GM19324 (cell line): ENCODE results near the gene ZBTB12.

Experiments used
- ATAC-seq: cut with Tn5 transposase; IDR thresholded peaks from one replicate; pipeline ENCODE4 v1.9.1; 2021; ENCODE audit warnings: mild to moderate bottlenecking, moderate library complexity; ENCODE audit not compliant: unreplicated experiment, low FRiP score

Gene ZBTB12

DNA sequence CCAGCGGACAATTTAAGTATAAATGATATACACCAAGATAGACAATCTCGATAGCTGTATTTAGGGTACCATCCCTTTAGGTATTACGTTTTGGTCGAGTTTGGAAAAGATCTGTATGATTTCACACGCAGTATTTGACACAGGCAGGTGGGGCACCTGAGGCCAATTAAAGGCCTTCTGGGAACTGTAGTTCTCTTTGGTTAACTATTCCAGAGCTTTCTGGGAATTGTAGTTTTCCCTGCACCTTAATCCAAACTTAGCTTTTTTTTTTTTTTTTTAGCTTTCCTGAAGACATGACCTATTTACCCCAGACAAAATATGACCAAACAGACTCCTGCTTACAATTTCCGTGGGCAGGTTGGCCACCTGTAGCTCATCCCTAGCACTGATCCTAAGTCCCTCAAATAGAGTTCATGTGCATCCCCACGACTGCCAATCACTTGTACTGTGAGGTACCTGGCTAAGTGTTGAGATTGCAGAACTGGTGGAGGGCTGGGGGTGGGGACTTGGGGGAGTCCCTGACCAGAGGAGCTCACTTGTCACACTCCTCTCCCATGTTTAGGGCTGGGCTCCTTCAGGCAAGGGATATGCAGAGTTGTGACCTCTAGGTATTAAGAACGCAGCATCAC is 3.4 kb downstream of the ZBTB12 start:
- no peak for ATAC-seq

DNA sequence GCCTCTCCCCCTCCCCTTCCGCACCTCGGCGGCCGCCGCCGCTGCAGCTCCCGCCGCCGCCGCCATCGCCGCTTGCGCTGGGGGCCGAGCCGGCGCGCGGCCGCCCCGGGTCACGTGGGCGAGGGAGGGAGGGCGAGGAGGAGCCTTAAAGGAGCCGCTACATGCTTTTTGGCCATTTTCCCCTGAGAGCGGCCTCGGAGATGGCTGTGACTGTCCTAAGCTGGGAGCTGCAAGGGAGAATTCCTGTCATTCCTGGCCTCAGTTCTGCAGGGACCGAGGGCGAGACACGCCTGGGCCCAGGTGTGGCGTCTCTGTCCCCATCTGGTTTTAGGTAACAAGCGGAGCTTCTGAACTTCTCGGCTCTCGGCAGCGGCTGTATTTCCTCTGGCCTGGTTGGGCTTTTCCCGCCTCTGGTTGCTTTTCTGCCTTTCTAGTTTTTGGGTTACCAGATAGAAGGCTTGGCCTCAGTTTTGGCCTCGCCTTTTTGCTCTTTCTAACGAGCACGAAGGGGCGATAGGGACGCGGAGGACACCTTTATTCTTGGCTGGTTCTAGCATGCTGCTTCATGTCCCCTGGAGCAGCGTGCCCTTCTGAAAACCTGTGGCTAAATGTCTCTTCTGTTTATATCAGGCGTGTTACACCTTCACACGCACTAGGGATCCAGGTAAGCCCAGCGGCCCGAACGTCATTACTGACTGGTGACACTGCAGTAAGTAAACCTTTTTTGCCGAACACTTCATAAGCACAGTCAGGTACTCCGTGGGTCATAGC is 4.1 kb downstream of the ZBTB12 start, which contains the start of gene EHMT2:
Gene EHMT2, minus strand, starts transcription at position 87 of the 771 bp plus-strand sequence. Its CDS starts 21 bp downstream, at position 66.
- peak; percentile 47 for ATAC-seq

DNA sequence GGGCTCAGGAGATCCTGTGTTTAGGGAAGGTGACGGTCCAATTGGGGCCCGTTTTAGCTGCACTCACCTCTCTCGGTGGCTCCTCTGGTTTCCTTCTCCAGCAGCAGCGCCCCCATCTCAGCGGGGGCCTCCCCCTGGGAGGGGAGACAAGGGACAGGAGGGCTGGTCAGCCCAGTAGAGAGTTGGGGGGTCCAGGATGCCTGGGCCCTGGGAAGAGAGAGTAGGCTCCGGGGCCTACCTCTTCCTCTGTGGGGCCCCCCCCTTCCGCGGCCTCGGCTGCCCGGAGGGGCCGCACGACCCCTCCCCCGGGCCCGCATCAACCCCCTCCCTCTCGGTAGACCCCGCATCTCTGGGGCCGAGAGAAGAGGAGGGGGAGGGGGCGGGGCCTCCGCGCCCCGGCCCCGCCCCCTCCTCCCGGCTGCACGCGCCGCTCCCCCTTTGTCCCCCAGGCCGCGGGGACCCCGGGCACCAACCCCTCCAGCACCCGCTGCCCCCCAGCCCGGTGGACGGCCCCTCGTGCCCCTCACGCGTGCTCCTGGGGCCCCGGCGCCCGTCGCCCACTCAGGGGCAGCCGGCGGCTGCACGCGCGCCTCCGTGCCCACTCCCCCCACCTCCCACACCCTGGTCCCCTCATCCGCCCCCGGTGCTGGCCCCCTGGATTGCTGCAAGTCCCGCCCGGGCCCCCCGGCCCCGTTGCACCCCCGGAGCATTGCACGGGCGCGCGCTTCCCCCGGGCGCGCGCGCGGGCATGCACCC is 4.9 kb downstream of the ZBTB12 start:
- ATAC-seq: no peak

DNA sequence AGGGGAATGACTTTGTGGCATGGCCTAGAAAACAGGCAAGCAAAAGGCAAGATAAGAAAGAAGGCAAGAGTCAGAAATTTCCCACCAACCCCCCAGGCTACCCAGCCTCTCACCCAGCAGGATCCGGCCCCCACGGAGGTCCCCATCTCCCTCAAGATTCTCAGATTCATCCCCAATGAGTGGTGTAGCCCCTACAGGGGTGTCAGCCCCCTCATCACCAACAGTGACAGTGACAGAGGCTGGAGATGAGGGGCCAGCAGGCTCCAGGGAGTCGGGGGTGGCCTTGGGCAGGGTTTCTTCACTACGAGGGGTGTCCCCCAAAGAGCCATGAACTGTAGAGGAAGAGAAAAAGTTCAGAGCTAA is 5.4 kb downstream of the ZBTB12 start:
- no peak for ATAC-seq

- ATAC-seq: no peak
Measured at GRCh38 chr6:31892821-31893220, 9.1 kb downstream of the ZBTB12 start.

DNA sequence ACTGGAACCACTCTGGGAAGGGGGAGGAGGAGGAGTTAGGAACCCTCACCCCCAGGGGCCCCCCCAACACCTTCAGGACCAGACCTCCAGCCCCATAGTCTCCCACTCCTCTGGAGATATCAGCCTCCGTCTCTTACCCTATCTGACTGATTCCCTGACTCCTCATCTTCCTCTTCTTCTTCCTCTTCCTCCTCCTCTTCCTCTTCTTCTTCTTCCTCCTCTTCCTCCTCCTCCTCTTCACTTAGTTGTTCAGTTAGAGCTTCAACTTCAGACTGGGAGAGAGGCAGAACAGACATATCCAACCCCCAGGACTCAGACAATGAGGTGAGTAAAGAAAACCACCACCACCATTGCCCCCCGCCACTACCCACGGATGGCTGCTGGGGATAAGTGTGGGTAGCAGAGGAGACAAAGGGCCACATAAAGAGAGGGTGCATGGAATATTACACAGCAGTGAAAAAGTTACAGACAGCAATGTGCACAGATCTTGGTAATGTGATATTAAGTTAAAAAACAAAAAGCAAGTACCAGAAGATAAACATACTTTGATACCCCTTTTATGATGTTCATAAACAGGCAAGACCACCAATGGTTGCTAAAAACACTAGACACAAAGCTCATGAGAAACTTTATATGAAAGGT is 12.4 kb downstream of the ZBTB12 start:
- ATAC-seq: no peak

GRCh38 chr6:31888276-31889258 is 13.3 kb downstream of the ZBTB12 start:
- ATAC-seq: no peak

DNA sequence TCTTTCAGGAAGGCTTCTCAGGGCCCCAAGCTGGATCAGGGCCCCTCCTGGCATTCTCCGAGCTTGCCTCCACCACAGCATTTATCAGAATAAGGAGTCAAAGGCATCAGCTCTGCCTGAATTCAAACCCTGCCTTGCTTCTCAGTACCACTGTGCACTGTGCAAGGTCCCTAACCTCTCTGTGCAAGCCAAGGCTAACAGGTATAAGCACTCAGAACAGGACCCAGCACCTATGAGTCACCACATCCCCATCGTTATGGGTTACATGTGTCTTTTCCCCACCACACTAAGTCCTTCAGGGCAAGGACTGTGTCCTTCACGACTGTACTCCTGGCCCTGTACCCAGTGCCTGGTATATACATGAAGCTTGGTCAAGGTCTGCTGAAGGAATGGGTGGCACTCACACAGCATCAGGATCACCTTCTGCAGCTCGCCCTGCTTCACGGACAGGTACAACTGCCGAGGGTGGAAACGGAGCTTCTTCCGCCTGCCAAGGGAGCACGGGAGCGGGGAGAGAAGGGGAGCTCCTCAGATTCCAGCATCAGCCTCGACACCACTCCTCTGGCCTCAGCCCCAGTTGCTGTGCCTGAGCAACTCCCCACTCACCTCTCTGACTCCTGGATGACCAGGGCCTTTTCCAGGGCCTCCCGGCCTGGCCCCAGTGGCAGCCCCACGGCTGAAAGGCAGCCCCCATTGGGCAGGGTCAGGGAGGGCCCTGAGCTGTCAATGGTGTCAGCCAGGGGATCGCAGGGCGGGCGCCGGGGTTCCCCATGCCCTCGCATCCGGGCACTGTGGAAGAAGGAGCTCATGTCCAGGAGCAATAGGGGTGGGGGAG is 14.5 kb downstream of the ZBTB12 start:
- no peak for ATAC-seq

DNA sequence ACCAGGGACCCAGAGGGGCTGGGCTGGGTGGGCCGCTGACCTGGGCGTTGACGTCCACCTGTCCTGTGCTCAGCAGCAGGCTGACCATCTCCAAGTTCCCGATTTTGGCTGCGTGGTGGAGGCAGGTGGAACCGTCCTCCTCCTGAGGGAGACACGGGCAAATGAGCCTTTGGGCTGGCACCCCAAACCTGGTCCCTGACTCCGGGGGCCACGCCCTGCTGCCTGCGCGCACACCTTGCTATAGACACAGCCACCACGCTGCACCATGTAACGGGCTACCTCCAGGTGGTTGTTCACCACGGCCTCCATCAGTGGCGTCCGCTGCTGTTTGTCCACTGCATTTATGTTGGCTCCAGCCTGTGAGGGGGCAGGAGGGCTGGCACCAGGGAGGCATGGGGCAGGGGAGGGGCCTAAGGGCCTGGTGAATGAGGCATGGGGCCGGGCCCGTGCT is 15.3 kb downstream of the ZBTB12 start:
- ATAC-seq: no peak

- ATAC-seq: no peak
Measured at GRCh38 chr6:31884528-31885035, 17.3 kb downstream of the ZBTB12 start.

- no peak for ATAC-seq
Measured at GRCh38 chr6:31883676-31884075, 18.2 kb downstream of the ZBTB12 start.

DNA sequence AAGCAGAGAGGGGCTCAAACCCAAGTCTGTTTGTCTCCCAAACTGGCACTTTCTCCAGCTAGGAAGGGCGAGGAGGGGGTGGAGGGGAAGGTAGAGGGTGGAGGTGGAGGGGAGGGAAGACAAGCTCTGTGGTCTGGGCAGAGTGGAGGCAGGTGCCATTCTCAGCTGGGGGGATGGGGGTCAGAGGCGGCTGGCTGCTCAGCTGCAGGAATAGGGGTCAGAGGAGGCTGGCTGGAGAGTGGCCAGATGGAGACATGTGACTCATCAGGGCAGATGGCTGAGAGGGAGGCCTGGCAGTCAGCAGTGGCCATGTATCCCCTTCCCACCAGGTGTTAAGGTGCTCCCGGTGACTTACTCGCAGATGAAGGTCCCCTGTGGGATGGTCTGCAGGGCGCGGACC is 19.5 kb downstream of the ZBTB12 start:
- no peak for ATAC-seq

- no peak for ATAC-seq
Measured at GRCh38 chr6:31881136-31881859, 20.6 kb downstream of the ZBTB12 start.

- ATAC-seq: no peak
Measured at GRCh38 chr6:31880616-31881015, 21.3 kb downstream of the ZBTB12 start.

DNA sequence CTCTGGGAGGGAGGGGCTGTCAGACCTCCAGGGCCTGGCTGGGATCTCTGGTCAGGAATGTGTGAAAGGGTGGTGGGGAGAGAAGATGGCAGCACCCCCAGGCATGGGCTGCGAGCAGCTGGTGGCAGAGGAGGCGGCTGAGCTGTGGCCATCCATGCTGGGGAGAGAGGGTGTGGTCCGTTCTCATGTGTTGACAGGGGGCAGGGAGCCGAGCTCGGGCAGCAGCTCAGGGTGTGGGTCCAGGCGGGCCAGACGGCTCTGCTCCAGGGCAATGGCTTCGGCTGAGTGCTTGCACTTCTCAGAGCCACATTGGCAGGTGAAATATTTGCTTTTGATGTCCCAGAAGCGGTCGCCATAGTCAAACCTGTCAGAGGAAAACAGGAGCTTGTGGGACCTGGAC is 22.0 kb downstream of the ZBTB12 start:
- ATAC-seq: no peak

GRCh38 chr6:31879143-31879542 is 22.7 kb downstream of the ZBTB12 start:
- no peak for ATAC-seq

GRCh38 chr6:31878726-31879125 is 23.2 kb downstream of the ZBTB12 start, which contains the start of gene SLC44A4:
SLC44A4 (minus strand) TSS chr6:31878997; CDS start chr6:31878980, 17 bp downstream.
- ATAC-seq: no peak

GRCh38 chr6:31878222-31878621 is 23.7 kb downstream of the ZBTB12 start:
- no peak for ATAC-seq
